Measurements from ENCODE around the gene CDX2.

Gene CDX2

GRCh38 chr13:27917121-27917947 lies 51.8 kb downstream of the CDX2 start:
- no peak for DNase-seq (ENCODE audit: low read depth in 2 of 2)

GRCh38 chr13:27915301-27916207 lies 53.6 kb downstream of the CDX2 start:
- DNase-seq (ENCODE audit: low read depth in 2 of 2): no peak

- no peak for DNase-seq (ENCODE audit: low read depth in 2 of 2)
Observed at GRCh38 chr13:27913160-27913559, 56.0 kb downstream of the CDX2 start.

GRCh38 chr13:27911521-27911920 lies 57.6 kb downstream of the CDX2 start:
- DNase-seq (ENCODE audit: low read depth in 2 of 2): no peak
